SIG-M5 treated with dmso at 0.1 percent for 504 hours (cell line): Measurements from ENCODE around the gene RNF26.

Experiments
- DNase-seq: peaks from one replicate; lab custom pipeline; 2025; ENCODE audit not compliant: unreplicated experiment; lab: John Stamatoyannopoulos, UW

RNF26 gene

DNA sequence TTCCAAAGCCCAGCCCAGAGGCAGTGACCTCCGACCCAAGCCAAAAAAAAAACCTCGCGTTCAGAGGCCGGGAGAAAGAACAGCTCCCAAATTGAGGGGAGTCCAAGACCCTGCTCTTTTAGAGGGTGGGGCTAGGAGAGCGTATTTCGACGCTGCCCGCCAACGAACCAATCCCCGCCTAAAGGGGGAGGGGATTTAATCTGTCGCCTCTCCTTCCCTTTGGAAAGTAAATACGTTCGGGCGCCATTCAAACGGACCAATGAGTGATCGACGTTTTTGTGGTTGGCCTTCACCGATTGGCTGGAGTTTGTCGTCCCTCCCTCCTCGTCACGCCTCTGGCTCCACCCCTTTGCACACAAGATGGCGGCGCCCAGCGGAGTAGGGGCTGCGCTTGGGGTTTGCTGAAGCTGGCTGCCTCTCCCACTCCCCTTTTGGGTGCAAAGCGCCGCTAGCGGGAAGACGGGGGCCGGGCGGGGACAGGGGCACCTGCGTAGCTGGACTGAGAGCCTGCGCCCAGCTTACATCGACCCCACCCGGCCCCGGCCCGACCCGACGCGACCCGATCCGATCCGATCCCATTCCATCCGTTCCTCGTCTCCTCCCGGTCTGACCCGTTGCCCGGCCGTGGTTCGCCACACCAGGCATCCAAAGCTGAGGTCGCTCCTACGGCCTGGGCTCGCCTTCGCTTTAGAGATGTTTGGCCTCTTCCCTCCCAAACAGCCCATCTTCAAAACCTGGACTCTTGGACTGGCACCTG, at the start of gene RNF26:
RNF26 (plus strand) TSS at position 354 of the 757 bp plus-strand sequence. CDS start 596 bp downstream, outside the sequence.
- DNase-seq: peak; percentile 97

DNA sequence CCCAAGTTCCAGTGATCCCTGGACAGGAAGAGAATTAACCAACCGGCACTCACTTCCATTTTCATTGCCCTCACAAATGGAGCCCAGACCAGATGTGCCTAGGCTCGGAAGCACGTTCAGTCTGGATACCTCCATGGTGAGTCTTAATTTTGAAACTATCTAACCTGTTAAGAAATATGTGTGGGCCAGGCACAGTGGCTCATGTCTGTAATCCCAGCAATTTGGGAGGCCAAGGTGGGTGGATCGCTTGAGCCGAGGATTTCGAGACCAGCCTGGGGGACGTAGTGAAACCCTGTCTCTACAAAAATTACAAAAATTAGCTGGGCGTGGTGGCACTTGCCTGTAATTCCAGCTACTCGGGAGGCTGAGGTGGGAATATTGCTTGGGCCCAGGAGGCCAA, 48.9 kb upstream of the RNF26 start:
- no peak for DNase-seq

DNA sequence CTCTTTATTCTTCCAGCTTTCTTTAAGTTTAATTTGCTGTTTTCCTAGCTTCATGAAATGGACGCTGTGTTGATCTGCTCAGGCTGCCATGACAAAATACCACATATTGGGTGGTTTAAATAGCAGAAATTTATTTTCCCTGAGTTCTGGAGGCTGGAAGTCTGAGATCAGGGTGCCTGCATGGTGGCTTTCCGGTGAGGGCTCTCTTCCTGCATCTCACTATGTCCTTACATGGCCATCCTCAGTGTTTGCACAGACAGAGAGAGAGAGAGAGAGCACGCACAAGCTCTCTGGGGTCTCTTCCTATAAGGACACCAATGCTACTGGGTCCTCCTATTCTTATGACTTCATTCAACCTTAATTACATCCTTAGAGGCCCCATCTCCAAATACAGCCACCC, 46.1 kb upstream of the RNF26 start:
- DNase-seq: no peak

DNA sequence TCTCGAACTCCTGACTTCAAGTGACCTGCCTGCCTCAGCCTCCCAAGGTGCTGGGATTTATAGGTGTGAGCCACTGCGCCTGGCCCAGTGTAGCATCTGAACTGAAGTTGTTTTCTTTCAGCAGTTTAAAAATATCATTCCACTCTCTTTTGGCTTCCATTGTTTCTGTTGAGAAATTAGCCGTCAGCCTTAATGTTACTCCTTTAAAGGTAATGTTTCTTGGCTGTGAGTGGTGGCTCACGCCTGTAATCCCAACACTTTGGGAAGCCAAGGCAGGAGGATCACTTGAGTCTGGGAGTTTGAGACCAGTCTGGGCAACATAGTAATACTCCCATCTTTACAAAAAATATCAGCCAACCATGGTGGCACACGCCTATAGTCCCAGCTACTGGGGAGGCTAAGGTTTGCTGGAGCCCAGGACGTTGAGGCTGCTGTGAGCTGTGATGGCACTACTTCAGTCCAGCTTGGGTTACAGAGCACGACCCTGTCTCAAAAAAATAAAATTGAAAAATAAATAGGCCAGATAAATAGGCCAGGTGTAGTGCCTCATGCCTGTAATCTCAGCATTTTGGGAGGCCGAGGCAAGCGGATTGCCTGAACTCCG, 43.3 kb upstream of the RNF26 start:
- DNase-seq: no peak

DNA sequence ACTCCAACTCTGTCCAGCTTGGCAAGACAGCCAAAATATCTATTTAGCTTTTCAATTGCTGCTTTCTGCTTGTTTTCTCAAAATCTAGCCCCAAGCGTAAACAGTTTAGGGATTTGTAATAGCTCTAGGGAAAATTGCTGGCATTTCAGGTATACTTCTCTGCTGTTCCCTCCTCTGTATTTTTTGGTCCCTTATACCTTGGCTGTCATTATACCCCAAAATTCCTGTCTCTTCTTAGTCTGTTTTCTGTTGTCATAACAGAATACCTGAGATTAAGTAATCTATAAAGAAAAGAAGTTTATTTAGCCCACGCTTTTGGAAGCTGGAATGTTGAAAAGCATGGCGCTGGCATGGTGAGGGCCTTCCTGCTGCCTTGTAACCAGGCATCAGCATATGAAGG, 40.9 kb upstream of the RNF26 start:
- DNase-seq: no peak

DNA sequence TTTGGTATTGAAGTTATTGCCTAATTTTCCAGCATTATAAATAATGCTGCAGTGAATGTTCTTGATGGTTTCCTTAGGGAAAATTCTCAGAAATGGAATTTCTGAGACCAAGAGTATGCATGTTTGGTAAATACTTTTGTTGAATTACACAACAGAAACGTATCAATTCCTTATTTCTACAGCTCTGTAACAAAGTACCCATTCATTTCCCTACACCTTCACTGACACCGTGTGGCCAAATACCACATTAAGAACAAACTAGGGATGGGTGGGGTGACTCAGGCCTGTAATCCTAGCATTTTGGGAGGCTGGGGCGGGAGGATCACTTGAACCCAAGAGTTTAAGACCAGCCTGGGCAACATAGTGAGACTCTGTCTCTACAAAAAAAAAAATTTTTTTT, 39.1 kb upstream of the RNF26 start:
- DNase-seq: peak; percentile 4

DNA sequence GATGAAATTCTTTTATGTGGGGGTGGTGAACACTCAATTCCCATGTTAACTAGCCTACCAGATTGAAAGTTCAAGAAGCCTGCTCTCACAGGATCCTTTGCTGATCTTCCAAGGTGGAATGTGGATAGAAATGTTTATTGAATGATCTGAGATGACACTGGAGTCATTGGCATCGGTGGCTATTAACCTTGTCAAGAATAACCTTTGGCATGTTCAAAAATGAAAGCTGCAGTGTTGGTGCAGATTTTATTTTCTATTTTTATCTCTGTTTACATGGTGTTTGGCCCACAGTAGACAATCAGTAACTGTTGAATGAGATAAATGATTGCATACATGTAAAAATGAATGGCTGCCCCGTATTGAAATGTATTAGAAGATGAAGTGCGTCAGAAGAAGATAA, 36.4 kb upstream of the RNF26 start:
- no peak for DNase-seq

DNA sequence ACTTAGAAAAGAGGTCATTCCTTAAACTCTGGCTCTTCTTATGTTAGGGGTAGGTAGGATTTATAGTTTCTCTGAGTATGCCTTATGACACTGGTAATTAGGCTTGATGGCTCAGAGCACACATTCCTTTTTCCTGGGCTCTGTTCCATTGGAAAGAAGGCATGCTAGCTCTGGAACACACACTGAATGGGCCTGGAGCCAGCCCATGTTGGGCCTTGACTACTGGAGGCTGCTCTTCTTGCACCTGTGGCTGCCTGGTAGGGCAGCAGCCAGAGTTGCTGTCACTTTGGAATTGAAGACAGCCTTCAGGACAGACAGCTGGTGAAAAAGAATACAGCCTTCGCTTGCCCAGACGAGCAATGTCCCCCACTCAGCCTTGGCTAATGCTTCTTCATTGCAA, 35.6 kb upstream of the RNF26 start:
- DNase-seq: no peak

DNA sequence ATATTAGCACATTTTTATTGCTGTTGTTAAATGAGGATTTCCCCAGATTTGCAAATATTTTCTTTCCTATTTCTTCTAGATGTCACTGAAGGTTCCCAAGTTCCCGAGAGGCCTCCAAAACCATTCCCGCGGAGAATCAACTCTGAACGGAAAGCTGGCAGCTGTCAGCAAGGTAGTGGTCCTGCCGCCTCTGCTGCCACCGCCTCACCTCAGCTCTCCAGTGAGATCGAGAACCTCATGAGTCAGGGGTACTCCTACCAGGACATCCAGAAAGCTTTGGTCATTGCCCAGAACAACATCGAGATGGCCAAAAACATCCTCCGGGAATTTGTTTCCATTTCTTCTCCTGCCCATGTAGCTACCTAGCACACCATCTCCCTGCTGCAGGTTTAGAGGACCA, 34.9 kb upstream of the RNF26 start:
- no peak for DNase-seq

DNA sequence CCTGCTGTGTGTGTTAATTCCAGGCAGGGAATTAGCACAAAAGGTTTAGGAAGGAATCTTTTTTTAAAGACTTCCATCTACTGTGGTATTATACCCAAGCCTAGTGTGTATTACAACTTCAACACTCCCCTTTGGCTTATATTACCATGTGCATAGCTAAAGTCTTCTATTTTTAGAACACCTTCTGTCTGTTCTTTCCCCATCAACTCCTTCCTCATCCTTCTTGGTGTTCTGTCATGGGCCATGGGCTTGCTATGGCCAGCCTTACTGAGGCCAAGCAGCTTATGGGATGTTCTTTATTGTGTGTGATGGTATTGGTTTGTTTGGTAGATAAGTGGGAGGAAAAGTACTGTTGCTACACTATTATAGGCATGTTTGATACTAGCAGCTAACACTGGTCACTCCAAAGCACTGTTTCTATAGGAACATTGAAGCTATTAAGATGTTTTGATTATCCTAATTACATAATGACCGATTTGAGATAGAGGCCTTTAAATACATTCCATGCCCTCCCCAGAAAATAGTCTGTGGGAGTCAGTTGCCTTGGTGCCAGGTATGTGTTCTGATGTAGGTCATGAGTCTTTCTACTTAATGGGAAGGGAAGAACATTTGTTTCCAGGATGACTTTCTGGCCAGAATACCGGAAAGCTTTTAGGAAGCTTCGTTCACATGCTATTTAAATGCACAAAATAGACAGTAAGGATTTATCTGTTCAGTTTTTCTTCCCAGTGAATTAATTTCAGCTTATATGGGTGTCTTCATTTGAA, 33.9 kb upstream of the RNF26 start:
- DNase-seq: no peak

DNA sequence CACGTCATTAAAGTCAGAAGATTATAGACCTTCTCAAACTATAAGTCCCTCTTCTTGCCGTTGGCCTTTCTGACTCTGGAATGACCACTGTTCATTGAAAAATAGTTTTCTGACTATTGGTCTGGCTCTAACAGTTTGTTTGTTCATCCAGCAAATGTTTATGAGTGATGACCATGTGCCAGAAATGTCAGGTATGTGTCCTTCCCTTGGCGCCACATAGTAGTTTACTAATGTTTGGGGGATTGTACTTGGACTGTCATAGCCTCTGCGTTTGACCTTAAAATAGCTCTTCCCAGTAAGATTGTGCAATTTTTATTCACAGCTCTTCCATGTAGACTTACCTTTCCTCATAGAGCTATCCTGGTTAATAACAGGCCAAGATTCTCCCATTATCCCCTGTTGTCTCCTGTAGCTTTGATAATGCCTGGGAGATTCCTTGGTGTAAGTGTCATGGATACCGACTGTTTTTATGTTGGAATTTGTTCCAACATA, 31.1 kb upstream of the RNF26 start:
- DNase-seq: no peak

DNA sequence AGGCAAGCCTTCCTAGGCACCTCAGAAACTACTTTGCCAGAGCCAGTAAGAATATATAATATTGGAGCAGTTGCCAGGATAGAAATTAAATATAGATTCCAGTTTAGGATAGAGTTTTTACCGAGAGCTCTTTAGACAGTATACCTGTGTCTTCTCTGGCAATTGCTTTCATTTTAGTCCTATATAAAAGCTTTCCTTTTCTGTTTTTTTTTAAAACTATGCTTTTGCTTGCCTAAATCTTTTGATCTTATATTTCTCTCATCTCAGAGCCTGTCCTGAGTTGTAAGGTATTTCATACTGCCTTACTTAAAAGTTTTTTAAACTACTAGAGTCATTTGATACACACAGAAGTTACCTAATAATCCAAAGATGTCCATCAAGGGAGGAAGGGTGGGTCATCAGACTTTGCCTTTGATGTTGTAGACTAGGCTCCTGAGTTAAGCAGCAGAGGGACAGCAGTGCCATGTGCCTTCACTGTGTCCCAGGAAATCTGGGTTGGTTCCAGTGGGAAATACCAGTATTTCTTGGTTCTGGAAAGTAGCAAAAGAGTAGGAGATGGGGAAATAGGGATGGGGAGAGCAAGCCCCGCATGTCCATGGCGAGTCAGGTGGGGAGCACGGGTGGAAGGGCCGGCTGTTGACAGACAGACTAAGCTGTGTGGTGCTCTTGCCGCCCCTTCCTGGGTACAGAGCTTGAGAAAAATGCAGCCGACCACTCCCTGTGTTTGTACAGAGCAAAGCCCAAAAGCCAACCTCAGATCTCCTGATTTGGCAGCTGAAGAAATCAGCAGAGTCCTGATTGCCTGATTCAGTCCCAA, 28.6 kb upstream of the RNF26 start:
- DNase-seq: no peak

DNA sequence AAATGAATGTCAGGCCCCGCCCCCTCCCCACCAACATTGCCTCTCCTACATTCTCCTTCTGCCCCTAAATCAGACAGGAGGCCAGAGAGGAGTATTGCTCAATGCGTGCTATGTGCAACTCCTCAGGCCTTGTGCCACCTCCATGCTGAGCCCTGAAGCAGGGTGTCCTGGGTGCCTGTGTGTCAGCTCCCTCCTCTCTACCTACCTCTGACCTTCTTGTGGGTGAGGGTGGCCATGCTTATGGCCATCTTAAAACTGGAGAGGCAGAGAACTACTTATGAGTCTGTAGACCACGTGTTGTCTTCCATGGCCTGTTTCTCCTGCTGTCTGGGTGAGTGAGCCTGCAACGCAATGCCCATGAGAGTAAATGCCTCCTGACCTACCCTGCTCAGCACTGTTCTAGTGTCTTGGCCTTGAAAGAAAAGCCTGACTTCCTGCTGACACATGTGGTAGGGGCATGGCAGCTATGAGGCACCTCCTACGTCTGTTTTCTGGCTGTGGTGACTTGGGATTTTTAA, 27.9 kb upstream of the RNF26 start:
- peak; percentile 45 for DNase-seq

DNA sequence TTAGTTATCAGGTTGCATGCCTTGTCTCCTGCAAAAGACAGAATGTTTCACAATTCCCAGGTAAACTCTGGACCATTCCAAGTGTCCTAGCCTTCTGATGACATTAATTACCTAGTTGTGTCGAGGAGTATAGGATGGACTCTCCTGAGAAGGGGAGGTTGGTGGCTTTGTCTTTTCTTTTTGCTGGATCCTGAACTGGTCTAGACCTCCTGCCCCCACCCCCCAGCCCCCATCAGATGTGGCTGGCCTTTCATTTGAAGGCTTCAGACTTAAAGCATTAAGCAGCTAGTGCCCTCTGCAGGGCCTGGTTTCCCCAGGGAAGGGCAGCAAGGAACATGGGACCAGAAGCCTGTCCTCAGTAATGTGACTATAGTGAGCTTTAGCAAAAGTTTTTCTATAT, 27.1 kb upstream of the RNF26 start:
- no peak for DNase-seq

DNA sequence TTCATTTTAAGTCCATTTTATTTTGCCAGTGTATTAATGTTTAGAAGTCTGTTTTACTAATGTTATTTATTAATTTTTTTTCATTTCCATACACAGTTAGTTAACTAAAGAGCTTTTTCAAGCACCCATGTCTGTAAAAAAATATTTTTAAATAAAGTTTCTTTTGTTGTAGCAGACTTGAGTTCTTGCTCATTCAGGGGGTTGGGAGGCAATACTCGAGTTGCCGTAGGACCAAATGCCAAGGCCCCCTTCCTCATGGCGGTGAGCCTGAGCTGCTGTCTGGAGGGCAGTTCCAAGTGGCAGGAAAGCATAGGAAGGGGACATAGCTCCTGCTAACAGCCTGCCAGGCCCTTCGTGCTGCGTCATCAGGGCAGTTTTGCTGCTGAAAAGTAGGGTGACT, 26.4 kb upstream of the RNF26 start:
- no peak for DNase-seq

DNA sequence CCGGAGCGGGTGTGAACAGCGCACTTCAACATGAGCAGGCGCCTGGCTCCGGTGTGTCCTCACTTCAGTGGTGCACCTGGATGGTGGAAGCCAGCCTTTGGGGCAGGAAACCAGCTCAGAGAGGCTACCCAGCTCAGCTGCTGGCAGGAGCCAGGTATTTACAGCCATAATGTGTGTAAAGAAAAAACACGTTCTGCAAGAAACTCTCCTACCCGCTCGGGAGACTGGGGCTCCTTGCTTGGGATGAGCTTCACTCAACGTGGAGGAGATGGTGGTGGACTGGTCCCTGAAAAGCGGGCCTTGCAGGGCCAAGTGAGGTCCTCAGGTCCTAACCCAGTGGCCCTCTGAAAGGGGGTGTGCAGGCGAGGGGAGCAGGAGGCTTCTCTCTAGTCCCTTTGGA, 24.9 kb upstream of the RNF26 start:
- no peak for DNase-seq

DNA sequence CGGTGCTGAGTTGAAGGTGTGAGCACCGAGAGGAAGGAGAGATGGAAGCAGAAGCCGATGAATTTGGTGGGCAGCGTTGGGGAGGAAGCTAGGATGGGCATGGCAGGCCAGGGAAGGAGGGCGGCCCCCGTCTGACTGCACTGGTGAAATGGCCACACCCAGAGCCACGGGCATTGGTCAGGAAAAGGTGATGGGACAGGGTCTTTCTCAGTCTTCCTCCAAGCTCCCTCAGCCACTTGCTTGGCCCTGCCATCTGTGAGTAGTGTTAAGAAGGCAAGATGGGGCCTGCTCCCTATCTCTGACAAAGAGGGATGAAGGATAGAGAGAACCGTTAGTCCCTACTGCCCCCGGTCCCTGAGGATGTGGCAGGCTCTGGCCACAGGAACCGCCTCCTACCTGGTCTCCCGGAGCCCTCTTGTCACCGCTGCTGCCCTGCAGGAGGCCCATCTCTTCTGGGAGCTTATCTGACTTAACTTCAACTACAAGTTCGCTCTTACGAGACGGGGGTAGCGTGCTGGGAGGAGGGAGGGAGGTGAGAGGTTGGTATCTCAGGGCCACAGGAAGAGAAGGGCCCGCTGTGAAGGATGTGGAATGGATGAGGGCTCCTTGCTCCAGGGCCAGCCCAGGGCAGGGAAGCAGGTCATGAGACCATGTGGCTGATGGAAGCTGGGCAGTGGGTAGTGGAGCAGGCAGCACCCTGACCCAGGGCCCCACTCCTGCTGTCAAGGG, 24.2 kb upstream of the RNF26 start:
- no peak for DNase-seq

DNA sequence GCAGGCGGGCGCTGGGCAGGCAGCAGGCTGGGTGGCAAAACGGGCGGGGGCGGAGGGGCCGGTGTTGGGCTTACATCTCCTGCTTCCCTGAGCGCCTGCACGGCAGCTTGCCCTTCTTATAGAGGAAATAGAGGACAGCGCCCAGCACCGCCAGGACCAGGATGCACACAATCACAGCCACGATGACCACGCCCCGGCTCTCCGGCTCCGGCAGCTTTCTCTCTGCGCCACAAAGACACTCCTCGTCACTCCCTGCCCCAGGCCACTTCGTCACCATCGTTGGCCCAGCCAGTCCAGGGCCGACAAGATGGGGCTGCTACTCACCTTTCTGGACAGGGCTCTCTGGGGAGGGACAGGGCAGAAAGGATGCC, 23.7 kb upstream of the RNF26 start:
- no peak for DNase-seq

DNA sequence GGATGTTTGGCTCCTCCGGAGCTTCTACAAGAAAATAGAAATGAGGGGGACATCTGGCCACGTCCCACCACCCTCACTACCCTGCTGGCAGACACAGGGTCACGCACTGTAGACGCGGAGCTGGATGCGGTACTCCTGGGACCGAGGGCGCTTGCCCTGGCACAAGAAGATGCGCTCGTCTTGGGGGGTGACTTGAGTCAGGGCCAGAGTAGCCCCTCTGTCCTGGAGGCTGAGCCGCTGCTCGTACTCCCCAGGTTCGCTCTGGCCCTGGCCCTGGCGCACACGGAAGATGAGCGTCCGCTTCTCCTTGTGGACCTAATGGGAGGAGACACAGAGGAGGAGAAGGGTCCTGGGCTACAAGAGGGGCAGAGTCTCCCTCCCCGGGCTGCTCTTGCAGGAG, 19.6 kb upstream of the RNF26 start:
- DNase-seq: no peak
